HG02642 (cell line): ENCODE data around the gene ADD3.

Source experiments
- ATAC-seq: cut with Tn5 transposase; IDR thresholded peaks from one replicate; pipeline ENCODE4 v1.9.1; 2021; ENCODE audit warnings: mild to moderate bottlenecking; ENCODE audit not compliant: unreplicated experiment, poor library complexity

Gene ADD3

DNA sequence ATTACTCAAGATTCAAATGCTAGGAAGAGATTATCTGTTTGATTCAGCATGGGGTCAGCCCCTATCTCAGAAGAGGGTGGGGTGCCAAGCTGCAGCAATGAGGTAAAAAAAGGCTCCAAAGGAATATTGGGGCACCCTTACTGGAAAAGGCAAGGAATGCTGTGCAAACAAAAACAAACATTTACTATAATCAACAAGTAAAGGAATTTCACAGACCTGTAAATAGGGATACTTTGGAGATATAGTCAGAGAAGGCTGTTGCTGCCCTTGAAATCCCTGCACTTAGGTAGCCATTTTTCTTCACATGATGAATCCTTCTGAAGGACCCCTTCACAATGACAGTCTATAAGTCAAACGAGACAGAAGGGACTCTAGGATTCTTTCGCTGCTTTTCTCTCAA lies 10.6 kb upstream of the ADD3 start:
- ATAC-seq = no peak

- no peak for ATAC-seq
Measured at GRCh38 chr10:109998513-109998912, 9.3 kb upstream of the ADD3 start.

DNA sequence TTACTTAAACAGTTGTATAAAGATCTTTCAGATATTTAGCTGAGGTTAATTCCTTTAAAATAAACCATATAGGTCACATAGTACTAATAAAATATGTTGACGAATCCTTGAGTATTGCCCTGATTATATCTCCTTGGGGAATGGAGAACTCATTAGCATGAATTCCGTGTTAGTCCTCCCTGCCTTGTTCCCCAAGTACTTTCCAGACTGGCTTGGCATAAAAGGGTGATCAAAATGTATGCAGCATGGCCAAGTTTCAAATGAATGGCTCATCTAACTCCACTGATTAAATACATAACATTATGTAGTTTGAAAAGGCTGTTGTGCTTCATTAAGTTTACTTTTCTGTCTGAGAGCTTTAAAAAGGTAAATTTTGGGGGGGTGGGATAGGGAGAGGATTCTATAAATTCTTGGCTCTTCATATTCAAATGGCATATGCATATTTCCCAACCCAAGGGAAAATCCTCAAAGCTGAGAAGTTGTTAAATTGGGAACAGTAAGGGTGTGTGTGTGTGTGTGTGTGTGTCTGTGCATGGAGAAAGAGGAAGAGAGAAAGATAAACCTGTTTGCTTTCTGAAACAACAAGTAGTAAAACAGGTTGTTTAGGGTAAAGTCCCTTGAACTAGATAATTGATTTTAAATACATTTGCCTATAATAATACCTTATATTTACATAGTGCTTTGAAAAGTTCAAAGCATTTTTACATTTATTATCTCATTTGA lies 4.8 kb upstream of the ADD3 start:
- ATAC-seq = no peak

DNA sequence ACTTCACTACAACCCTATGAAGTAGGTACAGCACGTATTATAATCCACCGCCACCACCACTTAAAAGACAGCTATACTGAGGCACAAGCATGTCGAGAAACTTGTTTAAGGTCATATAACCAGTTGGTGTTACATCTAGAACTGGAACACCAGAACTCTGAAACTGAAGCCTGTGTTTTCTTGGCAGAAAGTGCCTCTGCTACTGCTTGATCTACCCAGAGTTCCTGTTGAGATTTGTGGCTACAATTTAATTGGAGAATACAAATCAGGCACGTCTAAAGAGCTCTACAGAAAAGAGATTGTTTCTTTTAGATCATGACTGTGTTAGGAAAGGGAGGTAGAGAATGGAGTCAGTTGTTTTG lies 4.3 kb upstream of the ADD3 start:
- no peak for ATAC-seq

DNA sequence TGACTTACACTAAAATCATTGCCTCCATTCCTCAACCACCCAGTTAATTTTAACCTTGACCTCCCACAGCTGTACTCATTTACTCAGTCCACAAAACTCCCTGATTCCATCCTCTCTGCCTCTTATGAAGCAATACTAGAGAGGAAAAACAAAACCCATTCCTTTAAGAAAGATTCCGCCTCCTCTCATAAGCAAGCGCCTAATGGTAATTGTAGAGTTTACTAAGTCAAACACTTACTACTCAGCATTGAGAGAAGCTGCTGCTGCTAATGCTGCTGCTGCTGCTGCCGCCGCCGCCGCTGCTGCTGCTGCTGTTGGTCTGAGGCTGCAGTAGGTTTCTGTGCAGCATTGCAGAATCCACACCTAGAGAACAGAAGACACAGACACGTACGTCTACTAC lies 2.1 kb upstream of the ADD3 start:
- no peak for ATAC-seq

DNA sequence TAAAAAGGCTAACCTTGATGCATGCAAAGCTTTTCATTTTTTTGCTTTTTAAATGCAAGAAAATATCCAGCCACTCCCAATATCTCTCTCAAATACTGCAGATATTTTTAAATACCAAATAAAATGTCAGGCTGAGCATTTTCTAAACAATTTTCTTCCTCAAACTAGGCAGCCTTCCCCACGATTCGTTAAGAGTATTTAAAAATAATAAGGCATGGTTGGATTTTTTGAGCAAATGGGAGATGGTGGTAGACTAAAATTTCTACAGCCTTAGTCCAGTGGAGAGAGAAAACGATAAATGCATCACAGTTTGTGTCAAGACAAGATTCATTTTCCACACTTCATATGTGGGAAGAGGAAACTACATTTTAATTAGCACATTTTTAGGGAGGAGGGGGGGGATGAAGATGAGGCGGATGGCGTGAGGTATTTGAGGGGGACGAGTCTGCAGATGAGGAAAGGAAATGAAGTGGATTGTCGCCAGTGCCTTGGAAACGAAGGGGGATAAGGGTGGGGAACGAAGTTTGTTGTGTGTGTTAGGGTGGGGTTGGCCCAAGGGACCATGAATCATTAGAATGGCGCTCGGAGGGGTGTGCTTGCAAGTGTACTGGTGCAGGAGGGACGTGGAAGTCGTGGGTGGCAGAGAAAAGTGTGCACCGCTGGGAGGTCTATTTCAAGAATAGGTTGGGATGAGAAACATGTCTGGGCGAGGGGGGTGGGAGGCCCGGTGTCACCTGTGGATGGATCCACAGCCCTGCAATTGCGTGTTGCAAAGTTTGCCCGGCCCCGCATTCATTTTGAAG lies 1.2 kb upstream of the ADD3 start:
- ATAC-seq = no peak

DNA sequence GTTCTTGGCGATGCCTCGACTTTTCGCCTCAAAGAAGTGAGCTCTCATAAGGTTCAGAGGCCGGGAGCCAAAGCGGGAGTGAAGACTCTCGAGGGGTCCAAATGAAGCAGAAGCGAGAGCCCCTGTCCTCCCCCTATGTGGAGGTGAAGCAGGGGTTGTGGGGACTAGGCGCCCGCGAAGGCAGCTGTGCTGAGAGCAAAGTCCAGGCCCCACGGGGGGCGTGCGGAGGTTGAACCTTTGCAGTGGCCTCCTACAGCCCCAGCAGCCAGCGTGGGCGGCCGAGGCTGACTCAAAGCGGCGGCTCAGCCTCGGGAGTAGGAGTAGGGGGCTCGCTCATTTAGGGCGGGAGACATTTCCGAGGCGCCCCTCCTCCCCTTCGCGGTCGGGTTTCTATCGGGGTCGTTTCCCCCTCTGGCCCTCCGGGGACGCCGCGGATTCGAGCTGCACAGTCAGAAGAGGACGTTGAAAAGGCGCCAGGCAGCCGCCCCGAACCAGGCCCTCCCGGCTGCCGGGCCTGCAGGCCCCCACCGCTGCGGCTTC lies 553 bp upstream of the ADD3 start:
- ATAC-seq = peak; percentile 43

DNA sequence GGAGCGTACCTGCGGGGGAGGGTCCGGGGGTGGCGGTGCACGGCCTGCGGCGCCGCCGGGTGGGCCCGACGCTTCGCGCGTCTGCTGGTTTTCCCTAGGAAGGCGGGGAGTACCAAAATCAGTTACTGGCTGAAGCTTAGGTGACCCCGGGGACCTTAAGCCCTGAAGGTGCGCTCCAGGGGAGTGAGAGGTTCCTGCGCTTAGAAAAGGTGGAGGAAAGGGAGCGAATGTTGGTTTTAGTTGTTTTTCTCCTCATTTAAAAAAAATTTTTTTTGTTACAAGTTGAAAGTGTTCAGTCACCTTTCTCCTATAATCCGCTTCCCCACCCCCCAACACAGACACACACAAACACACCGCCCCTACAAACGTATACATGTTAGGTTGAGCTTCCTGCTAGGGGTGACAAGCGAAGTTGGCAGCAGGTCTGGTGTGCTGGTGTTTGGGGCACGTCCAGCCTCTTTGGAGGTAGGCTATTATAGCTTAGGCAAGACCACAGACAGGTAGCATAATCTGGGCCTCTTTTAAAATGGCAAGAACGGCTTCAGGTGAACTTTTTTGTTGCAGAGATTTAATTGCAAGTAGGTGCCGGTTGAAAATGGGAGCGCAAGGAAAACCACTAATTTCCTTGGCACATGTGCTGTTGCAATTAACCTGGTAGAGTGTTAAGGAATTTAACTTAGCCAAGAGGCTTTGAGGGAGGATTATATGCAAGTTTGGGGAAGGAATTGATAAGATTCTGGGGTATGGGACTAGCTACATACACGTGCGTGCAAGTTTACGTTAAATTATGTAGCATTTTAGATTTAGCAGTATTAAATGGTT lies 945 bp downstream of the ADD3 start:
- peak; percentile 14 for ATAC-seq

- ATAC-seq = no peak
Measured at GRCh38 chr10:110009736-110010475, 2.1 kb downstream of the ADD3 start.

DNA sequence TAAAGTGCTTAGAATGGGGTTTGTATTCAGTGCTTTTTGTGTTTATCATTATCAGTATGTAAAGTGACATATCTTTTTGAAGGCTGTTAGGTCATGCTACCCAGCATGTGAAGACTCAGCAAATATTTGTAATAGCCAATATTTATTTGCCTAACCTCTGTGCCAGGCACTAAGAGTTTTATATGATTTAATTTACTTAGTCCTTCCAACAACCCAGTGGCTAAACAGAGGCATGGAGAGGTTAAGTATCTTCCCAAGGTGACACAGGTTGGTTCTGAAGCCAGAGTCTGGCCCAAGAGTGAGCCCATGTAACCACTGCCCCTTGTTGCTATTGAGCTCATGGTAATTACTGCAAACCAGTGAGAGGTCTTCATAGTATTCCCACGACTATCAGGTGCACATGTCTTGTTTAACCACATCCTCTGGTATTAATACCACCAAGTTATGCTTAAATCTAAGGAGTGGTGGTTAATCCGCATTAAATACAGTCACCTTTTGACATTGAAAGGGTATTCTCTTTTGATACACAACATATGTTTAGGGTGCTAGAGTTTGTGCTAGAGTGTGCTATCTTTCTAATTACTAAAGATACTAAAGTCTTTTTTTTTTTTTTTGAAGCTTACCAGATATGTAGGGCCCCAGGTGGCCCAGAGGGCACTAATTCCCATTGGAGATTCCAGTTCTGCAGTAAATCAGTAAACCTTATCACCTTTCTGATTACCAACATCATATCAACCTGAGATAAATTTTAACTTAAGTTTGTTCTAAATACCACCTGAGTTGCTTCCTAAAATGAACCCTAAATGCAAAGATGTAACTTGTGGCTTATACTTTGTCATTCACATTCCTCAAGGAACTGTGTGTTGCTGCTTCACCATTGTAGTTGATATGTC lies 2.9 kb downstream of the ADD3 start:
- no peak for ATAC-seq

GRCh38 chr10:110011681-110012080 lies 3.9 kb downstream of the ADD3 start:
- no peak for ATAC-seq

GRCh38 chr10:110013630-110014293 lies 6.0 kb downstream of the ADD3 start:
- no peak for ATAC-seq

- no peak for ATAC-seq
Measured at GRCh38 chr10:110016039-110016438, 8.3 kb downstream of the ADD3 start.

DNA sequence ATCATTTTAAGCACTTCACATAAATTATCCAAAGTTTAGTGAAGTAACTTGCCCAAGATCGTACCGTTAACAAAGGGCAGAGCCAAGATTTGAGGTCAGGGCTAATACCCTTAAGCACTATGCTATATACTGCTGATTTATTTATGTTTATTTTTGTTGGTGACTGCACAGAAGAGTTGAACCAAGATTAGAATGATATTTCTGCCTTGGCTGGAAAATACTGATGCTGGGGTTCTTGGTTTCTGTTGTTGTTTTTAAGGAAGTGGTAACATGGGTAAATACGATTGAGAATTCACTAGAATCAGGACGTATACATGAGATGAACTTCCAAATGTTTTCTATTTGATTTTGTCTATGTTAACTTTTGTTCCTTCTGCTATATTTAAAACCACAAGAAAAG lies 9.3 kb downstream of the ADD3 start:
- ATAC-seq = no peak

- ATAC-seq = no peak
Measured at GRCh38 chr10:110017907-110018306, 10.1 kb downstream of the ADD3 start.

- ATAC-seq = no peak
Measured at GRCh38 chr10:110020265-110020664, 12.5 kb downstream of the ADD3 start.

GRCh38 chr10:110022716-110023504 lies 15.1 kb downstream of the ADD3 start:
- ATAC-seq = no peak
